Adrenal gland (tissue), 12 donors: ENCODE data around the gene FAM200B. TPM values are rescaled to one million over a fixed set of nuclear protein-coding genes. Genes with fewer than 3 reads are reported as not detected.

Source experiments
- DNase-seq, 7 donors: peaks; one replicate each; pipeline ENCODE4 v3.0.0-alpha.2; 2019 to 2020
- H3K27ac ChIP-seq, 5 donors: fragments of 200-600 bp; sonication (generic) in 4 of 5; 1 replicate in 3 of 5; 2 replicates in 2 of 5; pipeline versions ENCODE4 v1.5.1 to v1.8.0; 2016 to 2020; ENCODE audit warnings: mild to moderate bottlenecking in 1 of 5
- H3K27me3 ChIP-seq: fragments of 200-600 bp; 2 replicates; pipeline ENCODE4 v1.8.0; 2021
- H3K36me3 ChIP-seq, 2 donors: fragments of 200-600 bp; replicated peaks in 1 of 2; 1 replicate in 1 of 2; 2 replicates in 1 of 2; pipeline versions ENCODE4 v1.5.1 to v1.8.0; 2018 to 2022
- H3K4me1 ChIP-seq, 2 donors: fragments of 200-600 bp; replicated peaks in 1 of 2; 1 replicate in 1 of 2; 2 replicates in 1 of 2; pipeline versions ENCODE4 v1.5.1 to v1.8.0; 2018 to 2021
- H3K4me3 ChIP-seq, 4 donors: fragments of 200-600 bp; sonication (generic) in 3 of 4; one replicate each; pipeline ENCODE4 v1.5.1; 2016 to 2018
- H3K9me3 ChIP-seq, 3 donors: fragments of 200-600 bp; sonication (generic) in 1 of 3; replicated peaks in 1 of 3; 1 replicate in 2 of 3; 2 replicates in 1 of 3; pipeline versions ENCODE4 v1.5.1 to v1.8.0; 2016 to 2021
- CTCF ChIP-seq, 6 experiments: fragments of 450-650 bp in 4 of 6; fragments of 200-600 bp in 2 of 6; sonication (generic) in 1 of 6; IDR thresholded peaks; 1 replicate in 5 of 6; 2 replicates in 1 of 6; pipeline versions ENCODE4 v1.5.1 to v1.8.0; 2016 to 2021; ENCODE audit warnings: antibody characterized with exemption in 6 of 6, mild to moderate bottlenecking in 2 of 6, moderate library complexity in 1 of 6
- POLR2A ChIP-seq, 2 donors: fragments of 450-650 bp; IDR thresholded peaks; one replicate each; pipeline ENCODE4 v1.6.1; 2017; ENCODE audit warnings: antibody characterized with exemption in 2 of 2, mild to moderate bottlenecking in 2 of 2, moderate library complexity in 1 of 2
- WGBS, 4 donors: extraction: QIAGEN DNeasy Blood & Tissue Kit in 2 of 4; methylation state at CpG; one replicate each; pipeline versions ENCODE4 v1.1.5 to v1.1.7; 2013 to 2017; 5-methylcytosine and 5-hydroxymethylcytosine counted together
- intact Hi-C, 2 donors: fragments of 100-400 bp; cut with DNase I; formaldehyde crosslinking; loops; one replicate each; pipeline versions ENCODE4 v1.14.1 to v1.15.0; 2022 to 2023
- polyA plus RNA-seq, 3 donors: library from polyadenylated mRNA; stranded (reverse); fragments of 200-250 nt in 2 of 3; fragments of 350-450 nt in 1 of 3; fragmentation: Illumina TruSeq in 1 of 3; extraction: RNeasy Lipid Tissue Mini Kit (QIAGEN cat#74804) in 1 of 3; gene quantifications; one replicate each; pipeline ENCODE4 v1.2.3, GENCODE V29; 2013 to 2014
- total RNA-seq, 9 donors: library from RNA; depleted of rRNA in 4 of 9; stranded (reverse); fragments of >200 nt in 4 of 9; fragments of 120-200 nt in 1 of 9; fragmentation: NEBNext Ultra II Directional in 1 of 9; extraction: Animal tissue kit (Norgen Biotek cat#: 25700) in 1 of 9; gene quantifications; one replicate each; pipeline versions ENCODE4 v1.1.0 to v1.2.4, GENCODE V29; 2013 to 2023
- donor health status: healthy with polysubstance abuse.
- donor health status: Bipolar disorder and iron deficiency.
- donor health status: DM: yes; HTN: yes; CAD: no.
- donor health status: DM: no; HTN: no; CAD: no.
- donor health status: DM: no; HTN: no; CAD: no.
- donor health status: DM: yes; HTN: yes; CAD: no.

The FAM200B gene
- total and polyA plus RNA-seq, 12 donors = 32.0 to 90.3 (median 61.4) TPM

- DNase-seq = no peak
- Histone ChIP-seq H3K27ac (no peak overlapping the region), H3K4me3 (no peak overlapping the region), H3K27me3 (no peaks in the 10 kb centered on the region), H3K4me1 (peaks cover 0 to 4% of the 10 kb centered on the region in 2 donors), H3K9me3 (no peaks in the 10 kb centered on the region), H3K36me3 (no peaks in the 10 kb centered on the region)
- intact Hi-C loops = no loop called here
- TF ChIP-seq CTCF (IDR thresholded peaks at IDR 0.05) = no peak
- no peak for TF ChIP-seq POLR2A (IDR thresholded peaks at IDR 0.05)
- 86 to 100% (median 94%) methylated on average over 1 of the region's 1 CpG for WGBS, 4 donors
Observed at GRCh38 chr4:15673337-15673736, 8.3 kb upstream of the FAM200B start.

GRCh38 chr4:15674046-15674445 is 7.6 kb upstream of the FAM200B start:
- 83 to 92% (median 85%) methylated on average over 2 of the region's 2 CpGs for WGBS, 4 donors
- TF ChIP-seq POLR2A (IDR thresholded peaks at IDR 0.05) (no peak), CTCF (IDR thresholded peaks at IDR 0.05) (no peak)

GRCh38 chr4:15674926-15675325 is 6.7 kb upstream of the FAM200B start:
- 92 to 98% (median 96%) methylated on average over 4 of the region's 4 CpGs for WGBS, 4 donors
- no peak overlapping the region for H3K4me3 ChIP-seq
- intact Hi-C loops = no loop called here
- DNase-seq = no peak
- no peaks in the 10 kb centered on the region for H3K9me3 ChIP-seq
- TF ChIP-seq CTCF (IDR thresholded peaks at IDR 0.05) (no peak), POLR2A (IDR thresholded peaks at IDR 0.05) (no peak)
- H3K27me3 ChIP-seq = no peaks in the 10 kb centered on the region
- H3K36me3 ChIP-seq = no peaks in the 10 kb centered on the region
- H3K27ac ChIP-seq = no peak overlapping the region
- H3K4me1 ChIP-seq = peaks cover 0 to 4% of the 10 kb centered on the region in 2 donors

More at GRCh38 chr4:15674046-15674445, 7.6 kb upstream of the FAM200B start:
- Histone ChIP-seq H3K27ac (no peak overlapping the region), H3K4me1 (peaks cover 0 to 4% of the 10 kb centered on the region in 2 donors), H3K36me3 (no peaks in the 10 kb centered on the region), H3K9me3 (no peaks in the 10 kb centered on the region), H3K27me3 (no peaks in the 10 kb centered on the region), H3K4me3 (no peak overlapping the region)
- DNase-seq = no peak
- intact Hi-C loops = no loop called here

GRCh38 chr4:15675356-15675755 is 6.3 kb upstream of the FAM200B start:
- intact Hi-C loops = no loop called here
- no peaks in the 10 kb centered on the region for H3K27me3 ChIP-seq
- TF ChIP-seq POLR2A (IDR thresholded peaks at IDR 0.05) (no peak), CTCF (IDR thresholded peaks at IDR 0.05) (no peak)
- H3K36me3 ChIP-seq = no peaks in the 10 kb centered on the region
- H3K9me3 ChIP-seq = no peaks in the 10 kb centered on the region
- no peak overlapping the region for H3K4me3 ChIP-seq
- no peak for DNase-seq
- H3K4me1 ChIP-seq = peaks cover 0 to 4% of the 10 kb centered on the region in 2 donors
- 77 to 92% (median 86%) methylated on average over 3 of the region's 3 CpGs for WGBS, 4 donors
- no peak overlapping the region for H3K27ac ChIP-seq
